H9 (cell line): Measurements from ENCODE around the gene LSS. TPM values are rescaled to one million over a fixed set of nuclear protein-coding genes. Genes with fewer than 3 reads are reported as not detected.

Source experiments
- DNase-seq: peaks from one replicate; pipeline ENCODE4 v3.0.0-alpha.2; 2017
- H2AFZ ChIP-seq: one replicate; pipeline ENCODE4 v1.6.1; 2013; ENCODE audit warnings: mild to moderate bottlenecking, low read length, control low read depth, moderate library complexity
- H2AK5ac ChIP-seq: 2 replicates; pipeline ENCODE4 v1.6.1; 2013; ENCODE audit warnings: low read length, control low read depth, mixed read lengths; ENCODE audit not compliant: insufficient read length
- H2BK120ac ChIP-seq: one replicate; pipeline ENCODE4 v1.6.1; 2013; ENCODE audit warnings: low read depth, mild to moderate bottlenecking, low read length, control low read depth, inconsistent platforms; ENCODE audit not compliant: poor library complexity, severe bottlenecking
- H2BK12ac ChIP-seq: 2 replicates; pipeline ENCODE4 v1.6.1; 2013; ENCODE audit warnings: low read length, control low read depth, mixed read lengths, low read depth; ENCODE audit not compliant: insufficient read length
- H2BK15ac ChIP-seq: 2 replicates; pipeline ENCODE4 v1.6.1; 2013; ENCODE audit warnings: low read depth, low read length, control low read depth
- H2BK20ac ChIP-seq: one replicate; pipeline ENCODE4 v1.6.1; 2013; ENCODE audit warnings: low read depth, mild to moderate bottlenecking, low read length, control low read depth, inconsistent platforms; ENCODE audit not compliant: poor library complexity, severe bottlenecking
- H2BK5ac ChIP-seq: 2 replicates; pipeline ENCODE4 v1.6.1; 2013; ENCODE audit warnings: low read length, control low read depth, mixed read lengths; ENCODE audit not compliant: insufficient read length
- H3K14ac ChIP-seq: 2 replicates; pipeline ENCODE4 v1.6.1; 2013; ENCODE audit warnings: low read length, control low read depth; ENCODE audit not compliant: insufficient read depth
- H3K18ac ChIP-seq: 2 replicates; pipeline ENCODE4 v1.6.1; 2013; ENCODE audit warnings: low read depth, mild to moderate bottlenecking, mixed read lengths, low read length, control low read depth; ENCODE audit not compliant: insufficient read length
- H3K23ac ChIP-seq: 2 replicates; pipeline ENCODE4 v1.6.1; 2013; ENCODE audit warnings: low read length, control low read depth, mixed read lengths, low read depth; ENCODE audit not compliant: insufficient read length
- H3K23me2 ChIP-seq: 2 replicates; pipeline ENCODE4 v1.6.1; 2013; ENCODE audit warnings: low read depth, mild to moderate bottlenecking, mixed read lengths, low read length, control low read depth; ENCODE audit not compliant: insufficient read length, poor library complexity, severe bottlenecking
- H3K27ac ChIP-seq: 2 replicates; pipeline ENCODE4 v1.5.1; 2013; ENCODE audit warnings: low read length, control low read depth, mixed read lengths, low read depth; ENCODE audit not compliant: insufficient read length
- H3K27me3 ChIP-seq: 2 replicates; pipeline ENCODE4 v1.6.1; 2013; ENCODE audit warnings: low read length, control low read depth, inconsistent platforms; ENCODE audit not compliant: insufficient read depth
- H3K4ac ChIP-seq: 2 replicates; pipeline ENCODE4 v1.6.1; 2013; ENCODE audit warnings: low read depth, mild to moderate bottlenecking, control low read depth, inconsistent platforms, low read length, moderate library complexity
- H3K4me1 ChIP-seq: 2 replicates; pipeline ENCODE4 v1.6.1; 2013; ENCODE audit warnings: low read length, control low read depth, inconsistent platforms; ENCODE audit not compliant: insufficient read depth
- H3K4me2 ChIP-seq: 2 replicates; pipeline ENCODE4 v1.6.1; 2013; ENCODE audit warnings: low read length, control low read depth, mixed read lengths; ENCODE audit not compliant: insufficient read length, insufficient read depth
- H3K56ac ChIP-seq: 2 replicates; pipeline ENCODE4 v1.6.1; 2013; ENCODE audit warnings: low read depth, mild to moderate bottlenecking, mixed read lengths, low read length, control low read depth; ENCODE audit not compliant: insufficient read length
- H3K79me1 ChIP-seq: 2 replicates; pipeline ENCODE4 v1.6.1; 2013; ENCODE audit warnings: low read depth, mild to moderate bottlenecking, moderate library complexity, low read length, control low read depth, inconsistent platforms; ENCODE audit not compliant: insufficient read depth, poor library complexity, severe bottlenecking
- H3K79me2 ChIP-seq: 2 replicates; pipeline ENCODE4 v1.6.1; 2013; ENCODE audit warnings: low read length, control low read depth, inconsistent platforms; ENCODE audit not compliant: insufficient read depth
- H3K9ac ChIP-seq: 2 replicates; pipeline ENCODE4 v1.6.1; 2013; ENCODE audit warnings: low read length, control low read depth, mixed read lengths; ENCODE audit not compliant: insufficient read length; ENCODE audit errors: extremely low read depth
- H3K9me3 ChIP-seq: one replicate; pipeline ENCODE4 v1.6.1; 2013; ENCODE audit warnings: low read depth, low read length, inconsistent platforms; ENCODE audit not compliant: control insufficient read depth
- H3T11ph ChIP-seq: one replicate; pipeline ENCODE4 v1.6.1; 2013; ENCODE audit warnings: mild to moderate bottlenecking, low read length, control low read depth, inconsistent platforms
- H4K20me1 ChIP-seq: one replicate; pipeline ENCODE4 v1.6.1; 2013; ENCODE audit not compliant: control insufficient read depth, insufficient read length, insufficient read depth
- H4K5ac ChIP-seq: 2 replicates; pipeline ENCODE4 v1.6.1; 2013; ENCODE audit warnings: low read depth, mild to moderate bottlenecking, mixed read lengths, low read length, control low read depth; ENCODE audit not compliant: insufficient read length
- H4K8ac ChIP-seq: replicated peaks from 2 replicates; pipeline ENCODE4 v1.6.1; 2013; ENCODE audit warnings: low read length, control low read depth, mixed read lengths, low read depth; ENCODE audit not compliant: insufficient read length
- H4K91ac ChIP-seq: 2 replicates; pipeline ENCODE4 v1.6.1; 2013; ENCODE audit warnings: low read depth, mild to moderate bottlenecking, moderate library complexity, mixed read lengths, low read length, control low read depth; ENCODE audit not compliant: insufficient read length
- H3K27ac Mint-ChIP-seq, 3 experiments: 2 replicates in 2 of 3; 3 replicates in 1 of 3; pipeline ENCODE4 v1.8.0; 2020 to 2021; ENCODE audit warnings: mixed read lengths in 3 of 3, mild to moderate bottlenecking in 1 of 3, moderate library complexity in 1 of 3
- H3K27me3 Mint-ChIP-seq: 2 replicates; pipeline ENCODE4 v1.8.0; 2021; ENCODE audit warnings: low read depth, mild to moderate bottlenecking, moderate library complexity, mixed read lengths
- H3K36me3 Mint-ChIP-seq, 3 experiments: 2 replicates in 2 of 3; 3 replicates in 1 of 3; pipeline ENCODE4 v1.8.0; 2020 to 2021; ENCODE audit warnings: low read depth in 3 of 3, mixed read lengths in 3 of 3; ENCODE audit not compliant: insufficient read depth in 1 of 3
- H3K4me1 Mint-ChIP-seq, 2 experiments: 2 replicates each; pipeline ENCODE4 v1.8.0; 2020; ENCODE audit warnings: mixed read lengths in 2 of 2
- H3K4me3 Mint-ChIP-seq, 2 experiments: 2 replicates in 1 of 2; 3 replicates in 1 of 2; pipeline ENCODE4 v1.8.0; 2020 to 2021; ENCODE audit warnings: mild to moderate bottlenecking in 2 of 2, mixed read lengths in 2 of 2, moderate library complexity in 1 of 2
- H3K9me3 Mint-ChIP-seq, 2 experiments: 2 replicates in 1 of 2; 3 replicates in 1 of 2; pipeline ENCODE4 v1.8.0; 2020; ENCODE audit warnings: mild to moderate bottlenecking in 2 of 2, mixed read lengths in 2 of 2, moderate library complexity in 1 of 2
- CTCF ChIP-seq: fragments of 200-600 bp; sonication (generic); conservative IDR thresholded peaks from 3 replicates; pipeline ENCODE4 v1.8.0; 2021; ENCODE audit warnings: antibody characterized with exemption, mild to moderate bottlenecking
- WGBS: extraction: QIAGEN DNeasy Blood & Tissue Kit; methylation state at CpG from one replicate; pipeline ENCODE4 v1.1.7; 2013; ENCODE audit warnings: missing lambda C conversion rate, low lambda C conversion rate, mixed read lengths; ENCODE audit not compliant: insufficient read length; ENCODE audit errors: extremely low coverage; 5-methylcytosine and 5-hydroxymethylcytosine counted together
- total RNA-seq: library from RNA; stranded (reverse); gene quantifications from 2 replicates; pipeline ENCODE4 v1.2.1, GENCODE V29; 2021

The LSS gene
- total RNA-seq, 1 experiment from 2014 or later, result 69.2 TPM

- Histone ChIP-seq H4K5ac (no peak overlapping the region), H3K56ac (no peak overlapping the region), H4K8ac (no peak overlapping the region), H3K23ac (no peak overlapping the region), H2AFZ (no peak overlapping the region), H3K4me2 (no peak overlapping the region), H2BK12ac (no peak overlapping the region), H3K4ac (no peak overlapping the region), H2BK5ac (no peak overlapping the region), H2BK20ac (no peak overlapping the region), H3K79me1 (no peaks in the 10 kb centered on the region), H3K14ac (no peak overlapping the region), H3K27ac (no peak overlapping the region), H3K23me2 (peaks cover 7% of the 10 kb centered on the region), H4K20me1 (no peaks in the 10 kb centered on the region), H2BK120ac (no peak overlapping the region), H3K27me3 (no peaks in the 10 kb centered on the region), H2BK15ac (no peak overlapping the region), H3K79me2 (no peaks in the 10 kb centered on the region), H3K9ac (no peak overlapping the region), H3K18ac (no peak overlapping the region), H4K91ac (no peak overlapping the region), H3K4me1 (peaks cover 4% of the 10 kb centered on the region; the same call in 1 of the 2 replicates), H3T11ph (no peak overlapping the region), H2AK5ac (no peak overlapping the region), H3K9me3 (no peaks in the 10 kb centered on the region)
- Mint-ChIP-seq H3K36me3 (peaks cover 12 to 22% (median 19%) of the 10 kb centered on the region in 3 experiments; a peak in 6 of 7 replicates), H3K4me1 (peaks cover 22 to 29% of the 10 kb centered on the region in 2 experiments), H3K27me3 (no peaks in the 10 kb centered on the region), H3K9me3 (no peaks in the 10 kb centered on the region), H3K27ac (peak overlapping the region in 1 of 3 experiments; percentile 4; a peak in 2 of 7 replicates), H3K4me3 (no peak overlapping the region)
- no peak for DNase-seq
- no CpG with 5 or more reads among the region's 7 CpGs for WGBS
- TF ChIP-seq CTCF, result no peak
Observed at GRCh38 chr21:46187814-46188213, 40.8 kb downstream of the LSS start.
